NCI-H446 (cell line): ENCODE measurements around the gene PPP1R11.
A peak's percentile ranks its signal among the peaks of the same experiment; 100 is the strongest.
"Not testable (repeated sequence)": the region's sequence is repeated elsewhere in the genome, so short reads cannot be mapped to it uniquely, and the experiment has no call there.

Experiments
- DNase-seq, 2 experiments: peaks; one replicate each; lab custom pipeline; 2025; lab: John Stamatoyannopoulos, UW

PPP1R11 gene

DNA sequence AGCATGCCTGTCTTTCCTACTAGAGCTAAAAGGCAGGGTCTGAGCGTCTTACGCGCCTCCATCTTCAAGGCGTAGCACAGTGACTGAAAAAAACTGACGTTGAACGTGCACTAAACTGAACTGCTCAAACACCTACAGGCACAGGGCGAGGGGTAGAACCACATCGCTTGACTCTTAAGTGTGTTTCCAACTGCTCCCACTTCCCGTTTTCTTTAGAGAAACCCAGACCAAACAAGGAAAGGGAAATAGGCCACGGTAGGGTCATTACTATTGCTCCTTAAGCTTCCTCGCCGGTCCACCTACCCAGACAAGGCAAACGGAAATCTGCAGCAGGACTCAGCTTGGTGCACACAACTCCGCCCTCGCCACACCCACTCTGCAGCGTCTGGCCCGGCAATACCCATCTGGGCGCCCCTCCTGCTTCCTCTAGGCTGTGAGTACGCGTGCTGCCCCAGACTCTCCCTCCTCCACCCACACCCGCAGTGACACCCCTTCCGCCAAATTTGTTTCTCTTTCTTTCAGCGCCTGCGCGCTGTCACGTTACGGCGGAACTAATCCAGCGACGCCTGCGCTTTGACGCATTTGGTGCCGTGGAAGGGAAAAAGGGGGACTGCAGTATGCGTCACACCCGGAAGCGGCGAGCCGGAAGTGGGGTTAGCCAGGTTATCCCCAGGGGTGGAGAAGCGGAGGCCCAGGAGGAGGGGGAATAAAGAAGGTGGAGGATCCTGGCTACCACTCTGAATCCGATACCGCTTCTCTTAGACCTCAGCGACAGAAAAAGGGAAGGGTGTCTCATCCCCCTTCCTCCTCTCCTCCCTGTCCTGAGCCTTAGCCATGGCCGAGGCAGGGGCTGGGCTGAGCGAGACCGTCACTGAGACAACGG is at the start of gene PPP1R11:
PPP1R11 (plus strand) TSS at position 622 of the 883 bp plus-strand sequence; CDS start at position 835, 213 bp downstream.
- peak; percentile 97 to 99 for DNase-seq

- DNase-seq = no peak
Observed at GRCh38 chr6:30019819-30020218, 47.2 kb upstream of the PPP1R11 start.

GRCh38 chr6:30020626-30021025 is 46.4 kb upstream of the PPP1R11 start:
- no peak for DNase-seq

DNA sequence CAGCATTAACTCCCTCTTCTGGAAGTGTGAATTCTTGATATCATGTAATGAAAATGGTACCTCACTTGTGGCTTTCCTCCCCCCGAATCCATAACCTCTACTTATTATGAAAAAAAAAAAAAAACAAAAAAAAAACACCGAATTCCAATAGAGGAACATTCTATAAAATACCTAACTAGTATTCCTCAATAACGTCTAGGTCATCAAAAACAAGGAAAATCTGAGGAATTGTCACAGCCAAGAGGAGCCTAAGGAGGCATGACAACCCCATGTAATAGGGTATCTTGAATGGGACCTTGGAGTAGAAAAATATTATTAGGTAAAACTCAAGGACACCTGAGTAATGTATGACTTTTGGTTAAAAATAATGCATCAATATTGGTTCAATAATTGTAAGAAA is 44.8 kb upstream of the PPP1R11 start:
- no peak for DNase-seq

GRCh38 chr6:30022712-30023111 is 44.3 kb upstream of the PPP1R11 start:
- DNase-seq = not testable (repeated sequence)

GRCh38 chr6:30025186-30025585 is 41.8 kb upstream of the PPP1R11 start:
- DNase-seq = no peak

DNA sequence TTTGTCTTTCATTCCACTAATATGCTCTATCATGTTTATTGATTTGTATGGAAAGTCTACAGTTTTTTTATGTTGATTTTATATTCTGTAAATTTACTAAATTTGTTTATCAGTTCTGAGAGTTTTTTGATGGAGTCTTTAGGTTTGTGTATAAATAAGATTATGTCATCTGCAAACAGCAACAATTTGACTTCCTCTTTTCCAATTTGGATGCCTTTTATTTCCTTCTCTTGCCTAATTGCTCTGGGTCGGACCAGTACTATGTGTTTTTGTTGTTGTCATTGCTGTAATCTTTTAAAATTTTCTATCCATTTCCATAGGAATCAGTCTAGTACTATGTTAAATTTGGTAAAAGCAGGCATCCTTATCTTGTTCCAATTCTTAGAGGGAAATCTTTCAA is 37.4 kb upstream of the PPP1R11 start:
- DNase-seq = no peak

DNA sequence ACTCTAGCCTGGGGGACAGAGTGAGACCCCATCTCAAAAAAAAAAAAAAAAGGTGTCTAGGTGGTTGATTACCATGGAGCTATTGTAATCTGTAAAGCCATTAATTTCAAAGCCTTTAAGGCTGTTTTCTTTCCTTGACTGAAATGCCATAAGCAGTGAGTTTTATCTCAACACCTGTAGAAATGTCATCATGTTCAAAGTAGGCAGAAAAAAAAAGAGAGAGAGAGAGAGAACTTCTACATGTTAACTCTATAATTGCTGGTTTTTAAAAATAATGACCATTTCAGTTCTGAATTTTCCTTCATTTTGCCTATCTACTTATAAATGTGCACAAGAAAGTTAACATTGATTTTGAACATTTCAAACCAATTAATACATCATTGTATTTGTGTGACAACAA is 35.6 kb upstream of the PPP1R11 start:
- no peak for DNase-seq

DNA sequence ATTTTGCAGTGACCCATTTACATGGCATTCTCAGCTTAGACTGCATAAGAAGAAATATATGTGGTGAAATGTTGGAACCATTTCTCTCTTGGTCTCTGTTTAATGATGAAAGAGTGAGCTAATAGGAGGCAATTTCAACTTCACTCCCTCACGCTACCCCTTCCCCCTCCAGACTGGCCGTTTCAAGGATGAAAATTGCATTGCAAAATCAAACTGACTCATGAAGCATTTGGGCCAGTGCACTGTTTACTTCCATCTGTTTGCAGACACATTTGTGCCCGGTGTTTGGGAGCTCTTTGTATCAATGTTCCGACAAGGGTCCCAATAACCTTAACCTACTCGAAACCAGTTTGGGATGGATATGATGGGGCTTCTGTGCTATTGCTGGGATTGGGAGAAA is 33.6 kb upstream of the PPP1R11 start:
- not testable (repeated sequence) for DNase-seq

- no peak for DNase-seq
Observed at GRCh38 chr6:30035784-30036183, 31.2 kb upstream of the PPP1R11 start.

GRCh38 chr6:30037182-30037788 is 29.7 kb upstream of the PPP1R11 start:
- DNase-seq = peak in 1 of 2 experiments; percentile 20

DNA sequence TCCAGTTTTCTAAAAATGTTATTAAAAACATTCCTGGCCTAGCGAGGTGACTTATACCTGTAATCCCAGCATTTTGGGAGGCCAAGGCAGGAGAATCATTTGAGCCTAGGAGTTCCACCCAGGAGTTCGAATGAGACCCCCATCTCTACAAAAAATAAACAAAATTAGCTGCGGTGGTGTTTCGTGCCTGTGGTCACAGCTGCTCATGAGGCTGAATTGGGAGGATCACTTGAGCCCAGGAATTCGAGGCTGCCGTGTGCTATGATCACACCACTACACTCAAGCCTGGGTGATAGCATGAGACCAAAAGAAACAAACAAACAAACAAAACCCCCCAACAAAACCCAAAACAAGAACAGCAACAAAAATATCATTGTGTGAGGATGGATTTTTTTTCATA is 25.8 kb upstream of the PPP1R11 start:
- DNase-seq = no peak

- DNase-seq = no peak
Observed at GRCh38 chr6:30041821-30042220, 25.2 kb upstream of the PPP1R11 start.

- DNase-seq = no peak
Observed at GRCh38 chr6:30042476-30042875, 24.5 kb upstream of the PPP1R11 start.

- no peak for DNase-seq
Observed at GRCh38 chr6:30042914-30043313, 24.1 kb upstream of the PPP1R11 start.

- DNase-seq = no peak
Observed at GRCh38 chr6:30043744-30044143, 23.3 kb upstream of the PPP1R11 start.

- no peak for DNase-seq
Observed at GRCh38 chr6:30044630-30045029, 22.4 kb upstream of the PPP1R11 start.

GRCh38 chr6:30047220-30047619 is 19.8 kb upstream of the PPP1R11 start:
- no peak for DNase-seq

GRCh38 chr6:30053682-30054081 is 13.3 kb upstream of the PPP1R11 start:
- DNase-seq = no peak

GRCh38 chr6:30055513-30055912 is 11.5 kb upstream of the PPP1R11 start:
- no peak for DNase-seq

- DNase-seq = no peak
Observed at GRCh38 chr6:30060606-30061091, 6.3 kb upstream of the PPP1R11 start.

GRCh38 chr6:30061092-30061857 is 5.7 kb upstream of the PPP1R11 start, which contains the start of gene POLR1H:
Gene POLR1H (plus strand): TSS chr6:30061265. CDS start chr6:30061525, 260 bp downstream.
- DNase-seq = peak; percentile 91 to 98
